ENCODE data around the gene FREM1.

FREM1 gene

DNA sequence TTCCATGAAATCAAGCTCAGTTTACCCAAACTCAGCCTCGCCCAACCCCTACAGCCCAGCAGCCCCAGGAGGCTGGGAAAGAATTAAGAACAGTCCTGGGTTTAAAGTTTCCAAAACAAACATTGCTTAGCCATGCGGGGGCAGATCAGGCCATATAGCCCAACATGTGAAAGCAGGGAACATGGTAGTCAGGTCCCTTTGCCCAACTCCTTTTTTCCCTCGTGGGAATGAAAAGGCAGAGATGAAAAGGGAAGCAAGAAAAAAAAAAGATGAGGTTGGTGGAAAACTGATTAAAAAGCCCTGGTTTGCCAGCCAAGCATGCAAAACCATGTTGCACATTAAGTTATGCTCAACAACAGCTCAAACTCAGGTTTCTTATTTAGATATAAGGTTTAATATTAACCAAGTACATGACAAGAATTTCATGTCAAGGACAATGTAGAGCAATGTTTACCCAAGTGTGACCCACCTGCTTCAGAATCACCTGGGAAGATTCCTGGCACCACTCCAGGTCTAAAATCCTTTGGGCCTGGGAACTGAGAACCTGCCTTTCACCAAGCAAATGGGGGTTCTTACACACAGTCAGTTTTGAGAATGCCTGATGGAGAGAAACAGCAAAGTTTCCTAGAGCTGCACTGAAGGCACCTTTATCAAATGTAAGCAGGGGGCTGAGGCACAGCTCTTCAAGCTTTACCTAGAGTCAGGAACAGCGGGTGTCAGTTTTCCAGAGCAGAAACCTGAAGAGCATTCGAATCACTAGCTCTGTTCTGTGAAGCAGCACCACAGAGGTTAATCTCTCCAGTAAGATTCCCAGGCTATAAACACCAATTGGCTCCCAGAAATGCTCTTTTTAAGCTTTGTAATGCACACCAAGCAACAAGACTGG is 1.7 kb downstream of the FREM1 start:
- no peak for DNase-seq

DNA sequence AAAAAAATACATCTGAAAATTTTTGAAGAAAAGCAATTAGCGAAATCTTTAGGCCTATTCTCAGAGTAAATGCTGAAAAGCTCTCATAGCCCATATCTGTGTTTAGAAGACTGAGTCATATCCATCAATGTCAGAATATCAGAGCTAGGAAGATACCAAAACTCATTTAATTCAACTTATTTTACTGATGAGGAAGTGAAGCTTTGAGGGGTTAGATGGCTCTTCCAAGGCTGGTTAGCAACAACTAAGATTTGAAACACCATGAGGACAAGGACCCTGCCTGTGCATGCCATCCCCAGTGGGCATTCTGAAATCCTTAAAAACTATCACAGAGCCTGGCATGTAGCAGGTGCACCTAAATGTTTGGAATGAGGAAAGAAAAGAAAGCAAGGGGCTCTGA is 2.5 kb downstream of the FREM1 start:
- DNase-seq: no peak

DNA sequence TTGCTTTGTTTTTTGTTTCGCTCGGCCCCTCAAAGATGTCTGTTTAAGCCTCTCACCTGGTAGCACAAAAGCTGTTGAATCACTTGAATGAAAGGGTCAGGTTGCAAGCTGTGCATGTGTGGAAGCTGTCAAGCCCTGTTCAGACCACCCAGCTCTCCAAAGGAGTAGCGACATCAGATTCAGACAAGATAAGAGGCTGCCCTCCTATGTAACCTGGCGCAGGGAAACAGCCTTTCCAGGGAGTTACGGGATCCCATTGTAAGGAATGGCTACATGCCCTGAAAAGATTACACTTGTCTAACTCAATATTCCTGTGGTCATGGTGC is 2.9 kb downstream of the FREM1 start:
- no peak for DNase-seq

DNA sequence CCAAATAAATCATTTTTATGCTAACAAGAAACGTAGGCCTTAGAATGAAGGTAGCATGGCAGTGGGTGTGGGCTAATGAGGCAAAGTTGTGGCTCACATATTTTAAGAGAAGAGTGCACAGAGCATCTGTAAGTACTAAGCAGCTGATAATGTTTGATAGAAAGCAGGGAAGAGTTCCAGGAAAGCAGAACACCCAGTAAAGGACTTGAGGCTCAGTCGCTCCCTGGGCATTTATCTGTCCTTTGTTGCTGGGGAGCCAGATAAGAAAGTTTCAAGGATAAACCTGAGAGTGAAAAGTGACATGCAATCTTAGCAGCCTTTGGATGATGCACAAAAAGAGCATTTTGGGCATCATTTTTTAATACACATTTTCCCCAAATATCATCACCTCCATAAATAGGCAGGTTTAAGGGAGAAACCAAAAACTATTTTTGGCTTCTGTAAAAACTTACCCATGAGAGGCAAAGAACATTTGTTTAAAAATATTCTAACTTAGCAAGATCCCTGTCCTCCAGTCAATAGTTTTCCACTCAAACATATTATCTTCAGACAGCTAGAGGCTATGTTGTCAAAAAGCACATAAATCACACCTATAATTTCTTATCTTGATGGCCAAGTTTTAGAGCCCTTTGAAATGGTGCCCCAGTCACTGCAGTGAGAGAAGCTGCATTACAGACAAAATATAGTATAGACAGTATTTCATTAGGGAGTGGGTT is 3.4 kb downstream of the FREM1 start:
- no peak for DNase-seq

- no peak for DNase-seq
Observed at GRCh38 chr9:14906000-14906399, 4.2 kb downstream of the FREM1 start.

- no peak for DNase-seq
Observed at GRCh38 chr9:14903040-14903439, 7.2 kb downstream of the FREM1 start.

GRCh38 chr9:14902561-14902960 is 7.7 kb downstream of the FREM1 start:
- no peak for DNase-seq

GRCh38 chr9:14899815-14900193 is 10.4 kb downstream of the FREM1 start:
- no peak for DNase-seq

DNA sequence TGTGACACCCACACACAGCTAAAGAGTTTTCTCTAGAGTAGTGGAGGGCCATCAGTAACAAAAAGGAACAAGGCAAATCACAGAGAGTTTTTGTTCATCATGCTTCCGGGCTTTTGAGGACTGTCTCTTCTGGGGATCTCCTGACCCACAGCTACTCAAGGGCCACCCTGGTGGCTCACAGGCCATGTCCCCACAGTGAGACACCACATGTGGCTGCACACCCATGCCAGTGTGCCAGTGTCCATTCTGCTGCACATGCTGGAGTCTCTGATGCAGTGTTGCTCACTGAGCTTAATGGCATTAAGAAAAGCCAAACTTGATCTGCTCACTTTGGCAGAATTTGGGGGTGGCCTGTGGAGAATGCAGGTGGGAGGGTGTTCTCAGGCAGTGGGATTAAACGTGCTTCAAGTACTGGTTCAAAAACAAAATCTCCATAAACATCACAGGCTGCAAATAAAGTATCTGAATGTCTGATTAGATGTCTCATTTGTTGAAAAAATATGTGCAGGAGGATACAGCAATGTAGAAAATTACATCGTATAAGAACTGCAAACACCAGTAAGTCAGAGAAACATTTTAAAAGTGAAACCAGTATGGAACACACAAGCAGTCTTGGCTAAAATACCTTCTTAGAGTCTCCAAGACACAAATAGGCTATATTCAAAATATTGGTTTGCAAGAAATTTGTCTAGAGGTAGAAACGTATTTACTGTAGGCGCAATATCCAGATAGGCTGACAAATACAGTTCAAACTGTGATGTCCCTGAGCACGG is 11.0 kb downstream of the FREM1 start:
- no peak for DNase-seq

DNA sequence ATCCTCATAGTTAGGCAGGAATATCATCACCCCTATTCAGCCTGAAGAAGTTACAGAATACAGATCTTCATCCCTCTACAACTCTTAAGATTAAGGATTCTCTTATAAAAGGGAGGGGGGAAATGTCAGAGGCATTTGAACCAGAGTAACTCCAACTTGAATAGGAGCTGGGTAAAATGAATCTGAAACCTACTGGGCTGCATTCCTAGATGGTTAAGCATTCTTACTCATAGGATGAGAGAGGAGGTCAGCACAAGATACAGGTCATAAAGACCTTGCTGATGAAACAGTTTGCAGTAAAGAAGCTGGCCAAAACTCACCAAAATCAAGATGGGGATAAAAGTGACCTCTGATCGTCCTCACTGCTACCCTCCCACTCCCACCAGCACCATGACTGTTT is 14.4 kb downstream of the FREM1 start:
- no peak for DNase-seq

- DNase-seq: no peak
Observed at GRCh38 chr9:14893280-14893679, 16.9 kb downstream of the FREM1 start.

DNA sequence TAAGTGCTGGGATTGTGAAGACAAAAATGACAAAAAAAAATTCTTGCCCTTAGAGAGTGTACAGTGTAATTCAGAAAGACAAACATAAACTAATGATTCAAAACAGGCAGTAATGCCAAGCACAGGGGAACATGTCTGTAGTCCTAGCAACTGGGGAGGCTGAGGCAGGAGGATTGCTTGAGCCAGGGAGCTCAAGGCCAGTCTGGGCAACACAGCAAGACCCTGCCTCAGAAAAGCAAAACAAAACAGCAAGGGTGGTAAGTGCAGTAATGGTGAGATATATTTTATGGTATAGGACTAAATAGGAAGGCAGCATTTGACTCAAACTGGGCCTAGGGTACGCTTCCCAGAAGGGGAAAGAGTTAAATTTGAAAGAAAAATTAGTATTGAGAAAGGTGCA is 18.9 kb downstream of the FREM1 start:
- no peak for DNase-seq

DNA sequence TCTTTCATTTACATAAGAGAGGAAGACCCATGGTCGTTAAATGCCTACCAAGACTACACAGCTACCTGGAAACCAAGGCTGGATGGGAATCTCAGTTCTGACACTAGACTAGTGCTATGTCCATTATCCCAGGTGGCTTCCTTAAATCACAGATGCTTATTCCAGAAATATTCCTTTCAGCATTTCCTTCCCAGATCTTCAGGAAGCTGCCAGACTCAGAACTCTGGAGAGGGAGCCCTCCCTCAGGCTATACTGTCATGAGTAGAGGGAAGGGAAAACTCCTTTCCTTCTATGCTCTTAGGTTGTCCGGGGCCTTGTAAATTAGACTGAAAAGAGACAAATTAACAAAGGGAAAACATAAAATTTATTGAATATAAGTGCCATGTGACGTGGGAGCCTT is 20.8 kb downstream of the FREM1 start:
- DNase-seq: no peak

DNA sequence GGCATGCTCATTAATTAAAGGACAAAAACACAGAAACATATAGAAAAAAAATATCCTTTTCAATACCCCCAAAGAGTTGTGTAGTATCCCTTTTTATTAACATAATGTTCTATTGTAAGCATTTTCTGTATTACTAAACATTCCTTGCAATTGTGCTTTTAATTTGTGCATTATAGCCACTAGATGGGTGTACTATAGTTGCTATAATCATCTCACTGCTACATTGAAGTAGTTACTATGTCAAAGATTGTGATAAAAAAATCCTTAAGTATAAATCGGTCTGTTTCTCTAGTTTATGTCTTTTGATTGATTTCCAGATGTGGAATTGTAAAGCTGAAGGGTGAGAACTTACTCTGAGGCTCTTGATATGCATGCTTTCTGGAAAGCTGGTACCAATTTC is 21.4 kb downstream of the FREM1 start:
- DNase-seq: no peak

DNA sequence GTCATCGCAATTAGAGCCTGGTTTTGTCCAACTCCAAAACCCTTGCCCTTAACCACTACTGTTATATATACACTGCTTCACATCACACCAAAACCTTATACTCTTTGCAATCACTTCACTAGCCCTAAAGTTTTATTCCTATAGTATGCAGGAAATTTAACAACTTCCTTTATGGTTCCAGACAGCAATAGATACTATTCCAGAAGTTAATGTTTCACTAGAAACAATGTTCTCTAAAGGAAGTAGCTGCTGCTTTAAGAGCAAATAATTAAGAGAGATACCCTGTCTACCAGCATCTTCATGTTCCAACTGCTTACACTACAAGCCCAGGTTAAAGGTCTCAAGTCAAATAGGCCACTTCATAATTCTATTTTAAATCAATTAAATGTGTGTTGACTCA is 22.0 kb downstream of the FREM1 start:
- DNase-seq: no peak

- DNase-seq: no peak
Observed at GRCh38 chr9:14887149-14887548, 23.1 kb downstream of the FREM1 start.

- no peak for DNase-seq
Observed at GRCh38 chr9:14883310-14883944, 26.8 kb downstream of the FREM1 start.

- DNase-seq: no peak
Observed at GRCh38 chr9:14882090-14882489, 28.1 kb downstream of the FREM1 start.

DNA sequence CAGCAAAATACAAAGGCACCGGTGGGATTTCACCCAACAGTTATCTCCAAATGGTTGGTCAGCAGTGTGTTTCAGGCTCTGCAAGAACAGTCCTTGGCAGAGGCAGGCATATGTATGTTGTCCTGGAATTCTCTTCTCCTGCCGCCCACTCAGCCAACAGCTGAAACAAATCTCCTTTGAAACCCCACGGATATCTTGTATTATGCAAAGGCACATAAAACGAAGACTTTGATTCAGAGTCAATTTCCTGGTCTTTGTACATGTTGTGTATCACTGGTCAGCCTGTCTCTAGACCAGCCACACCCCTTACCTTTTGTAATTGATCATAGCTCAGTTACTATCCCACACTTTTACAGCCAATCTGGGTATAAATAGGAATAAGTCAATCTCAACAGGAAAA is 29.2 kb downstream of the FREM1 start:
- DNase-seq: no peak

GRCh38 chr9:14870090-14870489 is 40.1 kb downstream of the FREM1 start:
- DNase-seq: no peak

DNA sequence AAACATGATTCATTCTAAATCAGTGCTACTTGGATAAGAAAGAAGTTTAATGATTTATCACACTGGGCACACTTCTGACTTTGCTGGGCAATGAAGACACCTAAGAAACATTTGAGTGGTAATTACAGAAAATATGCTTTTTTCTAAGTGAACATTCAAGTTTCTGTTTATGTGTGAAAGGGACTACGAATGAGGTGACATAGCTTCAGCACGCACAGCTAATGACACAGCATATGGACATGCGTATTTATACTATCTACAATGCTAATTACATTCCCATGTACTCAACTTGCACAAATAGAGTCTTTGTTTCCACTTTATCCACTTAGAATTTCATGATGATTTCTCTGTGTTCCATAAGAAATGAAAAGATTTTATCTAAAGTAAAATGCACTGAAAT is 40.6 kb downstream of the FREM1 start:
- DNase-seq: no peak

DNA sequence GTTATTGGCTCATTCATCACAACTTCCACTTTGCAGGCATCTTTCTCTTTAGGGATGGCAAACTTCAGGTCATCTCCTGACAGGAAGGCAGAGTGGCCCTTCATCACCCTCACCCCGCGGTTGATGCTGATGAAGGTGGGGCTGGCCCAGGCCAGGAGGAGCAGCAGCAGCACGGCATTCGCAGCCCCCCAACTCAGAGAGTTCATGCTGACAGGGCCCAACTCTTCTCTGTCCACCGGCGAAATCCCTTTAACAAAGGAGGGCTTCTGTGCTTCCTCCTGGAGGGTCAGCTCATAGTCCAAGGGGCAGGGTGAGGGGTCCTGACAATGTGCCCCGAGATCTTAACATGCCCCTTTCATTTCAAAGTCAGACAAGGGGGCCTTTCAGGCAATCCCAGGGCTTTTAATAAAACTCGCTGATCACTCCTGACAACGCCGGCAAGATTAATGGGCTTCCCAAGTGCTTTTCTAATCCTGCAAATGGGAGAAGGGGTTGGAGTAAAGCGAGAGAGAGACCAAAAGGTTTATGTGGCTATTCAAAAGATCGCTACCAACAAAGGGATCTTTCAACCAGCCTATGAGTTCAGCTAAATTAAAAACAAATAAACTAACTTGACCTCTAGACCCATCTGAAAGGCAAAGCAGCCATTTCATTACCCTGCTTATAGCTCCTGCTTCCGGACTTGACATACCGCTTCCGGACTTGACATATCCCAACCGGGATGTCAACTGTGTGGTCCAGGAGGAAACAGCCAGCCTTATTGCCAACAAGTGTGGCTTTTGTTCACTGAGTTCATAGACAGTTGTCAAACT is 41.2 kb downstream of the FREM1 start:
- no peak for DNase-seq

DNA sequence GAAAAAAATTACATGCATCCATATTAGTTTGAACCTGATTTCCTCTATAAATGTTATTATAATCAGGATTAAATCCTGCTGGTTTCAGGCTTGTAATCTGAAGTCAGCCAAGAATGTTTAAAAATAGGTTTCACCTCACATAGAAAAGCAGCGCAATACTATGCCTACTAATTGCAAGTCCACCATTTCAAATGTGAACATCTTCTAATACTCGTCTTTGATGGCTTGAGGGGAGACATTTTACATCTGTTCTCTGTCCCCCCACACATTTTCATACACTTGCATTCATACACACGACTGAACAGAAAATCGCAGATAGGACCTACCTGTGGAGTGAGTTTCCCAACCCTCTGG is 41.8 kb downstream of the FREM1 start:
- DNase-seq: no peak

Measured in 8988T (cell line).